ENCODE measurements around the gene NLRP6.
"Not testable (repeated sequence)": the region's sequence is repeated elsewhere in the genome, so short reads cannot be mapped to it uniquely, and the experiment has no call there.

Gene NLRP6

GRCh38 chr11:313304-313786 lies 35.1 kb downstream of the NLRP6 start:
- no peak for ATAC-seq
- TF ChIP-seq SNAI2 (CRISPR knock-in tag; IDR thresholded peaks at IDR 0.05) (no peak), ZFP30 (CRISPR knock-in tag; IDR thresholded peaks at IDR 0.05) (no peak), ARNTL (CRISPR knock-in tag; IDR thresholded peaks at IDR 0.05; ENCODE audit: borderline replicate concordance, low read depth) (no peak), ZC3H10 (CRISPR knock-in tag; IDR thresholded peaks at IDR 0.05) (no peak), OSR1 (CRISPR knock-in tag; IDR thresholded peaks at IDR 0.05) (no peak), TCF4 (CRISPR knock-in tag; IDR thresholded peaks at IDR 0.05; ENCODE audit: borderline replicate concordance) (no peak), ISL1 (CRISPR knock-in tag; IDR thresholded peaks at IDR 0.05) (no peak), BACH2 (CRISPR knock-in tag; IDR thresholded peaks at IDR 0.05; ENCODE audit: borderline replicate concordance) (no peak), ZNF70 (CRISPR knock-in tag; IDR thresholded peaks at IDR 0.05) (no peak), TOX (CRISPR knock-in tag; IDR thresholded peaks at IDR 0.05; ENCODE audit: borderline replicate concordance) (no peak)

GRCh38 chr11:313787-314553 lies 35.8 kb downstream of the NLRP6 start, which contains the start of gene IFITM1:
Gene IFITM1 (plus strand): TSS chr11:314040. CDS start chr11:314171, 131 bp downstream.
- TF ChIP-seq SNAI2 (CRISPR knock-in tag; IDR thresholded peaks at IDR 0.05), result no peak
- ATAC-seq, result peak; percentile 13

- not testable (repeated sequence) for ATAC-seq
Observed at GRCh38 chr11:314554-314875, 36.3 kb downstream of the NLRP6 start.

- no peak for ATAC-seq
- TF ChIP-seq RARB (CRISPR knock-in tag; IDR thresholded peaks at IDR 0.05) (no peak), ZFP3 (CRISPR knock-in tag; IDR thresholded peaks at IDR 0.05) (no peak), PATZ1 (CRISPR knock-in tag; IDR thresholded peaks at IDR 0.05; ENCODE audit: borderline replicate concordance) (no peak), ESRRG (CRISPR knock-in tag; IDR thresholded peaks at IDR 0.05) (no peak), ZFP30 (CRISPR knock-in tag; IDR thresholded peaks at IDR 0.05) (no peak), GLIS3 (CRISPR knock-in tag; IDR thresholded peaks at IDR 0.05) (no peak), OSR1 (CRISPR knock-in tag; IDR thresholded peaks at IDR 0.05) (no peak), CSRNP3 (CRISPR knock-in tag; IDR thresholded peaks at IDR 0.05) (no peak), SNAI2 (CRISPR knock-in tag; IDR thresholded peaks at IDR 0.05) (no peak), PPARA (CRISPR knock-in tag; IDR thresholded peaks at IDR 0.05; ENCODE audit: borderline replicate concordance) (no peak), POU6F1 (CRISPR knock-in tag; IDR thresholded peaks at IDR 0.05; ENCODE audit: borderline replicate concordance, low read depth) (no peak)
Observed at GRCh38 chr11:315051-315481, 36.9 kb downstream of the NLRP6 start.

- ATAC-seq, result no peak
- no peak for TF ChIP-seq OSR1 (CRISPR knock-in tag; IDR thresholded peaks at IDR 0.05)
- TF ChIP-seq ZNF8 (CRISPR knock-in tag; IDR thresholded peaks at IDR 0.05), result no peak
- no peak for TF ChIP-seq CREB5 (CRISPR knock-in tag; IDR thresholded peaks at IDR 0.05; ENCODE audit: low read depth)
- TF ChIP-seq TSHZ2 (CRISPR knock-in tag; IDR thresholded peaks at IDR 0.05), result no peak
- TF ChIP-seq TCF4 (CRISPR knock-in tag; IDR thresholded peaks at IDR 0.05; ENCODE audit: borderline replicate concordance), result no peak
- no peak for TF ChIP-seq ZFP3 (CRISPR knock-in tag; IDR thresholded peaks at IDR 0.05)
- no peak for TF ChIP-seq BACH2 (CRISPR knock-in tag; IDR thresholded peaks at IDR 0.05; ENCODE audit: borderline replicate concordance)
- no peak for TF ChIP-seq PATZ1 (CRISPR knock-in tag; IDR thresholded peaks at IDR 0.05; ENCODE audit: borderline replicate concordance)
Observed at GRCh38 chr11:315516-315994, 37.3 kb downstream of the NLRP6 start.

Data from SK-N-SH treated with all-trans-retinoic acid at 6 μM for 48 hours (cell line).